K562 (cell line): Measurements from ENCODE around the gene PTPRG. TPM values are rescaled to one million over a fixed set of nuclear protein-coding genes. Genes with fewer than 3 reads are reported as not detected.

ENCODE experiments used
- L3MBTL2 ChIP-seq: fragments of 450-650 bp; IDR thresholded peaks from 2 replicates; pipeline ENCODE4 v1.6.1; 2016; ENCODE audit warnings: mild to moderate bottlenecking, moderate library complexity
- NCOA4 ChIP-seq: fragments of 450-650 bp; IDR thresholded peaks from 2 replicates; pipeline ENCODE4 v1.6.1; 2018; ENCODE audit warnings: mild to moderate bottlenecking; ENCODE audit not compliant: partially characterized antibody
- RAD51 ChIP-seq: fragments of 450-650 bp; IDR thresholded peaks from 2 replicates; pipeline ENCODE4 v1.7.1; 2016; ENCODE audit warnings: low read depth, mild to moderate bottlenecking, borderline replicate concordance
- RBM25 ChIP-seq: fragments of 200-400 bp; formaldehyde crosslinking; IDR thresholded peaks from 2 replicates; pipeline ENCODE4 v1.6.1; 2018; ENCODE audit warnings: low read length, low read depth, moderate library complexity; ENCODE audit not compliant: severe bottlenecking
- SIN3B ChIP-seq: fragments of 450-650 bp; IDR thresholded peaks from 2 replicates; pipeline ENCODE4 v1.6.1; 2017; ENCODE audit warnings: low read depth, mild to moderate bottlenecking, moderate library complexity
- ZSCAN29 ChIP-seq: fragments of 450-650 bp; IDR thresholded peaks from 2 replicates; pipeline ENCODE4 v1.6.1; 2017
- polyA plus RNA-seq, 8 experiments: library from polyadenylated mRNA; depleted of rRNA in 4 of 8; stranded (reverse) in 5 of 8; unstranded in 3 of 8; fragments of >200 nt; fragmentation: Nextera tagmentation in 2 of 8; fragmentation: Illumina TruSeq in 1 of 8; extraction: Ambion mirVana in 2 of 8; extraction: Trizol in 1 of 8; gene quantifications; 2 replicates each; pipeline versions ENCODE4 v1.2.1 to v1.2.3, GENCODE V29; 2011 to 2014; ENCODE audit warnings: inconsistent platforms in 1 of 8, missing spikeins in 1 of 8
- total RNA-seq, 7 experiments: library from RNA; depleted of rRNA in 6 of 7; stranded (reverse); fragments of >200 nt in 6 of 7; fragmentation: Illumina TruSeq in 2 of 7; extraction: Trizol in 2 of 7; gene quantifications; 2 replicates each; pipeline versions ENCODE4 v1.2.1 to v1.2.3, GENCODE V29; 2011 to 2021; ENCODE audit warnings: low replicate concordance in 1 of 7
- TF ChIP-seq, protein P1 (sequence below): fragments of 250-450 bp; sonication (Bioruptor Pico); IDR thresholded peaks from 2 replicates; pipeline ENCODE4 v1.8.0; 2022; ENCODE audit warnings: moderate library complexity, mild to moderate bottlenecking, inconsistent platforms
- TF ChIP-seq, protein P2 (sequence below), 2 experiments: fragments of 450-650 bp; conservative IDR thresholded peaks; 2 replicates each; pipeline ENCODE4 v1.6.1; 2017; ENCODE audit warnings: mild to moderate bottlenecking in 2 of 2, moderate library complexity in 2 of 2

Gene PTPRG
- total and polyA plus RNA-seq, 9 of the 15 experiments (the other 6 are each of a cell fraction or from before 2014, with no cell fraction given), result 0.16 TPM; not detected in 8

DNA sequence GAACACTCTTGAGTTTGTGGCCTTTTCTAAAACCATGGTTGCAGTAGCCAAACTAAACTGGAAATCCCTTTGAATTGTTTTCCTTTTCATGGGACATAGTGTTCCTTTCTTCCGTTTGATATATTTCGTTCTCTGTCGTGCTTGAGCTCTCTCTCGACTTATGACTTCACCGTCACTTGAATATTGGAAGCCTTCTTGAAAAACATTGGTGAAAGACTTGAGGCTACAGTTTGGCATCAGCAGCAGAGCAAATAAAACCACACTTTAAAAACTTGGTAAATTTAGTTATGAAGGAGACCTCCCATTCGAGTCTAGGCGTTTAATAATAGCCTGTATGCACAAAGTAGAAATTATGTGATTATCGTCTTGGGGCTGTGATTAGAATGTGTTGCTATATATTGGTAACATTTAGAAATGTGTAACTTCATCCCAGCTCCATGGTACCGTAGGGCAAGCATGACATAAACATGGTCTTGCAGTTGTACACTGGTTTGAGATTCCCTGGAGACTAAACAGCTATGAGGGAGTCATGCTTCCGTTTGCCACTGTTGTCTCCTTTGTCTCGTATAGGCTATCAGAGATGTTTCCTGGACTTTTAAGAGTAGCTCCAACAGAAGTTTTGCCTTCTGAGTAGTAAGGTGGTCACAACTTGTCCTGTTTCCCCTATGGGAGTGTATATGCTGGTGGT, 122.3 kb downstream of the PTPRG start (continued):
- TF ChIP-seq, protein P1, sequence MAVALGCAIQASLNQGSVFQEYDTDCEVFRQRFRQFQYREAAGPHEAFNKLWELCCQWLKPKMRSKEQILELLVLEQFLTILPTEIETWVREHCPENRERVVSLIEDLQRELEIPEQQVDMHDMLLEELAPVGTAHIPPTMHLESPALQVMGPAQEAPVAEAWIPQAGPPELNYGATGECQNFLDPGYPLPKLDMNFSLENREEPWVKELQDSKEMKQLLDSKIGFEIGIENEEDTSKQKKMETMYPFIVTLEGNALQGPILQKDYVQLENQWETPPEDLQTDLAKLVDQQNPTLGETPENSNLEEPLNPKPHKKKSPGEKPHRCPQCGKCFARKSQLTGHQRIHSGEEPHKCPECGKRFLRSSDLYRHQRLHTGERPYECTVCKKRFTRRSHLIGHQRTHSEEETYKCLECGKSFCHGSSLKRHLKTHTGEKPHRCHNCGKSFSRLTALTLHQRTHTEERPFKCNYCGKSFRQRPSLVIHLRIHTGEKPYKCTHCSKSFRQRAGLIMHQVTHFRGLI (CRISPR knock-in tag), result no peak
- TF ChIP-seq NCOA4, result no peak
- no peak for TF ChIP-seq SIN3B
- TF ChIP-seq L3MBTL2, result no peak
- TF ChIP-seq, protein P2, sequence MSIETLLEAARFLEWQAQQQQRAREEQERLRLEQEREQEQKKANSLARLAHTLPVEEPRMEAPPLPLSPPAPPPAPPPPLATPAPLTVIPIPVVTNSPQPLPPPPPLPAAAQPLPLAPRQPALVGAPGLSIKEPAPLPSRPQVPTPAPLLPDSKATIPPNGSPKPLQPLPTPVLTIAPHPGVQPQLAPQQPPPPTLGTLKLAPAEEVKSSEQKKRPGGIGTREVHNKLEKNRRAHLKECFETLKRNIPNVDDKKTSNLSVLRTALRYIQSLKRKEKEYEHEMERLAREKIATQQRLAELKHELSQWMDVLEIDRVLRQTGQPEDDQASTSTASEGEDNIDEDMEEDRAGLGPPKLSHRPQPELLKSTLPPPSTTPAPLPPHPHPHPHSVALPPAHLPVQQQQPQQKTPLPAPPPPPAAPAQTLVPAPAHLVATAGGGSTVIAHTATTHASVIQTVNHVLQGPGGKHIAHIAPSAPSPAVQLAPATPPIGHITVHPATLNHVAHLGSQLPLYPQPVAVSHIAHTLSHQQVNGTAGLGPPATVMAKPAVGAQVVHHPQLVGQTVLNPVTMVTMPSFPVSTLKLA (conservative IDR thresholded peaks at IDR 0.05), result no peak
- TF ChIP-seq ZSCAN29, result no peak
- TF ChIP-seq RAD51, result no peak
- TF ChIP-seq RBM25, result no peak
